Measurements from ENCODE around the gene GOPC.

DNA sequence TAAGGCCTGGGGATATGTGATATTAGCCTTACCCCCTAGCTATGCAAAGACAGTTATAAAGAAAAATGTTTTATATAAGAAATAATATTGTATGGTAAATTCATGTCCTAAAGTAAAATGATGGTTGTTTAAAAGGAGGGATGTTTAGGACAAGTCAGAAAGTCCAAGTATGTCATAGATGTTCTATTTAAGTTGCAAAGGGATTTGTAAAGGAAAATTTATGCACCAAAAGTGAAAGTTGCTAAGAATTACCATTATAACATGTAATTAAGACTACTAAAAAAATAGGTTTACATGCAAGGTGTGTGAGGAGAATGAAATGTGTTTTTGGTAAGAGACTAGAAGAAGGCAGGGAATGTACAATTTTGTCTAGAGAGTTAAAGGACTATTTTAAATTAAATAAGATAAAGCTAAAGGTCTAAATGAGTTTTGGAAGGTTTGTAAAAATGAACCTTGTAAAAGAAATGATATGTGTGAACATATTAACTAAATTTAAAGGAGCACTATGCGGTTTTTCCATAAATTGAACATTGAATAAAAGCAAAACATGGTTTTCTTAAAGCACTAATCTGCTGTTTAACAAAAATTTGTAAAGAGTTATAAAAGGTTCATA lies 22.7 kb upstream of the GOPC start:
- TF ChIP-seq, protein P1, sequence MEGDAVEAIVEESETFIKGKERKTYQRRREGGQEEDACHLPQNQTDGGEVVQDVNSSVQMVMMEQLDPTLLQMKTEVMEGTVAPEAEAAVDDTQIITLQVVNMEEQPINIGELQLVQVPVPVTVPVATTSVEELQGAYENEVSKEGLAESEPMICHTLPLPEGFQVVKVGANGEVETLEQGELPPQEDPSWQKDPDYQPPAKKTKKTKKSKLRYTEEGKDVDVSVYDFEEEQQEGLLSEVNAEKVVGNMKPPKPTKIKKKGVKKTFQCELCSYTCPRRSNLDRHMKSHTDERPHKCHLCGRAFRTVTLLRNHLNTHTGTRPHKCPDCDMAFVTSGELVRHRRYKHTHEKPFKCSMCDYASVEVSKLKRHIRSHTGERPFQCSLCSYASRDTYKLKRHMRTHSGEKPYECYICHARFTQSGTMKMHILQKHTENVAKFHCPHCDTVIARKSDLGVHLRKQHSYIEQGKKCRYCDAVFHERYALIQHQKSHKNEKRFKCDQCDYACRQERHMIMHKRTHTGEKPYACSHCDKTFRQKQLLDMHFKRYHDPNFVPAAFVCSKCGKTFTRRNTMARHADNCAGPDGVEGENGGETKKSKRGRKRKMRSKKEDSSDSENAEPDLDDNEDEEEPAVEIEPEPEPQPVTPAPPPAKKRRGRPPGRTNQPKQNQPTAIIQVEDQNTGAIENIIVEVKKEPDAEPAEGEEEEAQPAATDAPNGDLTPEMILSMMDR (IDR thresholded peaks at IDR 0.05; ENCODE audit: poor library complexity, severe bottlenecking), result no peak
- no peak for TF ChIP-seq EP300 (conservative IDR thresholded peaks at IDR 0.05; ENCODE audit: poor library complexity, severe bottlenecking)
- TF ChIP-seq POLR2AphosphoS5 (IDR thresholded peaks at IDR 0.05), result no peak
- no peak for TF ChIP-seq EZH2 (IDR thresholded peaks at IDR 0.05; ENCODE audit: borderline replicate concordance, insufficient read depth, low read length, poor library complexity, severe bottlenecking)
- no peak for TF ChIP-seq RAD21 (conservative IDR thresholded peaks at IDR 0.05)
- no peak for TF ChIP-seq TAF1 (IDR thresholded peaks at IDR 0.05; ENCODE audit: low read depth)
- TF ChIP-seq, protein P2, sequence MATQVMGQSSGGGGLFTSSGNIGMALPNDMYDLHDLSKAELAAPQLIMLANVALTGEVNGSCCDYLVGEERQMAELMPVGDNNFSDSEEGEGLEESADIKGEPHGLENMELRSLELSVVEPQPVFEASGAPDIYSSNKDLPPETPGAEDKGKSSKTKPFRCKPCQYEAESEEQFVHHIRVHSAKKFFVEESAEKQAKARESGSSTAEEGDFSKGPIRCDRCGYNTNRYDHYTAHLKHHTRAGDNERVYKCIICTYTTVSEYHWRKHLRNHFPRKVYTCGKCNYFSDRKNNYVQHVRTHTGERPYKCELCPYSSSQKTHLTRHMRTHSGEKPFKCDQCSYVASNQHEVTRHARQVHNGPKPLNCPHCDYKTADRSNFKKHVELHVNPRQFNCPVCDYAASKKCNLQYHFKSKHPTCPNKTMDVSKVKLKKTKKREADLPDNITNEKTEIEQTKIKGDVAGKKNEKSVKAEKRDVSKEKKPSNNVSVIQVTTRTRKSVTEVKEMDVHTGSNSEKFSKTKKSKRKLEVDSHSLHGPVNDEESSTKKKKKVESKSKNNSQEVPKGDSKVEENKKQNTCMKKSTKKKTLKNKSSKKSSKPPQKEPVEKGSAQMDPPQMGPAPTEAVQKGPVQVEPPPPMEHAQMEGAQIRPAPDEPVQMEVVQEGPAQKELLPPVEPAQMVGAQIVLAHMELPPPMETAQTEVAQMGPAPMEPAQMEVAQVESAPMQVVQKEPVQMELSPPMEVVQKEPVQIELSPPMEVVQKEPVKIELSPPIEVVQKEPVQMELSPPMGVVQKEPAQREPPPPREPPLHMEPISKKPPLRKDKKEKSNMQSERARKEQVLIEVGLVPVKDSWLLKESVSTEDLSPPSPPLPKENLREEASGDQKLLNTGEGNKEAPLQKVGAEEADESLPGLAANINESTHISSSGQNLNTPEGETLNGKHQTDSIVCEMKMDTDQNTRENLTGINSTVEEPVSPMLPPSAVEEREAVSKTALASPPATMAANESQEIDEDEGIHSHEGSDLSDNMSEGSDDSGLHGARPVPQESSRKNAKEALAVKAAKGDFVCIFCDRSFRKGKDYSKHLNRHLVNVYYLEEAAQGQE (IDR thresholded peaks at IDR 0.05; ENCODE audit: borderline replicate concordance), result no peak
